GM12865 (cell line): Measurements from ENCODE around the gene GNAI3.
A peak's percentile ranks its signal among the peaks of the same experiment; 100 is the strongest.

Experiments
- DNase-seq: peaks from one replicate; pipeline ENCODE4 v3.0.0; 2010; ENCODE audit warnings: low read depth
- H3K4me3 ChIP-seq: 2 replicates; pipeline ENCODE4 v1.5.1; 2011; ENCODE audit warnings: mild to moderate bottlenecking, low read depth, low read length, control low read depth
- TF ChIP-seq, protein P1 (sequence below): IDR thresholded peaks from 2 replicates; pipeline ENCODE4 v1.5.1; 2011; ENCODE audit warnings: low read length, control low read depth, low read depth, inconsistent platforms; ENCODE audit not compliant: insufficient read depth; ENCODE audit errors: missing control alignments

The GNAI3 gene

DNA sequence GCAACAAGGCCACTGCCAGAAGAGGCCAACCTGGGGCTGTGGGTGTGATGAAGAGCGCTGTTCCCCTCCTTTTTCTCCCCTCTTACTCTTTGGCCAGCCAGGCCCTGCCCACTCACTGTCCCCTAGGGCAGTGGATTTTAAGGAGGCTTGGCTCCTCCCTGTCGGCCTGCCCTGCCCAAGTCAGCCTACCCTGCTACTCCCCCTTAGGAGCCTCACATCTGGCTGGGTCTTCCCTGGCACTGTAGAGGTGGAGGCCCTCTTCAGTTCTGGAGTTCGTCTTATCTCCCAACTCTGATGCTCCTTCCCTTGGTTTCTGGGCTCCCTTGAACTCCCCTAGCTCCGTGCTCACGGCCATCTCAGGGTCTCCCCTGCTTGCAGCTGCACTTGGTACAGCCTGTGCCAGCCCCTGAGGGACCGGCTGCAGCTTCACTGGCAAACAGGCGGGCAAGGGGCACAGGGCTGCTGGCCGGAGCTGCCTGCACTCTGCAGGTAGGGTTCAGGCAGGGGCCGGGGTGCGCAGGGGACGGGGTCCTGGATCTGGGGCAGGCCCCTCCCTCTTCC, 75.3 kb downstream of the GNAI3 start:
- TF ChIP-seq, protein P1, sequence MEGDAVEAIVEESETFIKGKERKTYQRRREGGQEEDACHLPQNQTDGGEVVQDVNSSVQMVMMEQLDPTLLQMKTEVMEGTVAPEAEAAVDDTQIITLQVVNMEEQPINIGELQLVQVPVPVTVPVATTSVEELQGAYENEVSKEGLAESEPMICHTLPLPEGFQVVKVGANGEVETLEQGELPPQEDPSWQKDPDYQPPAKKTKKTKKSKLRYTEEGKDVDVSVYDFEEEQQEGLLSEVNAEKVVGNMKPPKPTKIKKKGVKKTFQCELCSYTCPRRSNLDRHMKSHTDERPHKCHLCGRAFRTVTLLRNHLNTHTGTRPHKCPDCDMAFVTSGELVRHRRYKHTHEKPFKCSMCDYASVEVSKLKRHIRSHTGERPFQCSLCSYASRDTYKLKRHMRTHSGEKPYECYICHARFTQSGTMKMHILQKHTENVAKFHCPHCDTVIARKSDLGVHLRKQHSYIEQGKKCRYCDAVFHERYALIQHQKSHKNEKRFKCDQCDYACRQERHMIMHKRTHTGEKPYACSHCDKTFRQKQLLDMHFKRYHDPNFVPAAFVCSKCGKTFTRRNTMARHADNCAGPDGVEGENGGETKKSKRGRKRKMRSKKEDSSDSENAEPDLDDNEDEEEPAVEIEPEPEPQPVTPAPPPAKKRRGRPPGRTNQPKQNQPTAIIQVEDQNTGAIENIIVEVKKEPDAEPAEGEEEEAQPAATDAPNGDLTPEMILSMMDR: no peak
- DNase-seq: no peak
- peak overlapping the region; percentile 9 for H3K4me3 ChIP-seq

DNA sequence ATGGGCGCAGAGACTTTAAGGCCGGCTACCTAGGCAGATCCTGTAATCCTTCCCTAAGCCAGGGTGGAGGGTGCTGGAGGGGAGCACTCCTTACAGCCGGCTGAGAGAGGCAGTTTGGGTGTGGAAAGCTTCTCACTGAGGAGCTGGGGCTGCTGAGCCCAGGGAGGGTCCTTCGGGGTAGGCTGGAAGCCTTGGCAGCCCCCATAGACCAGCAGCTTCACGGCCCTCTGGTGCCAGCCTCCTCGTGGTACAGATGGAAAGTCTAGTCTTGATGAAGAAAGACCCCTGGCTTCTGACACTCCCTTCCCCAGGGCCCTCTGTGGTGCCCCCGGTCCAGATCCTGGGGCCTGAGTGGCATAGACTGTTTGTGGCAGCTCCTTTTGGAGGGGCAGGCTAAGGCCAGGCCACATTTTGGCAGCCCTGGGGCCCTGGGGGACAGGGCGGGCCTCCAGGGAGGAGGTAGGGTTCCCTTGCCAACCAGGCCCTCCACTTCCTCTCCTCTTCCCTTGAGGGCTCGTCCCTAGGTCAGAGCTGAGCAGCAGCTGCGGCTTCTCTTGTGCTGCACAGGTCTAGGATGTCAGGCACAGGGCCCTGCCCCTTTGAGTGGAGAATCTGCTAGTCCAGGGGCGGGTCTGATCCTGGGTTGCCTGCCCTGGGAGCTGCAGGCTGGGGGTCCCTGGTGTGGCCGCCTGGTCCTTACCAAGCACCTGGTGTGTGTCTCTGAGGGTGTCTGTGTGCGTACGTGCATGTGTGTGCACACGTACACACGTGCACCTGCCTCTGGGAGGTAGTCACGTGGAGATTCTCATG, 76.0 kb downstream of the GNAI3 start:
- DNase-seq: peak; percentile 50
- peak overlapping the region; percentile 9 for H3K4me3 ChIP-seq

DNA sequence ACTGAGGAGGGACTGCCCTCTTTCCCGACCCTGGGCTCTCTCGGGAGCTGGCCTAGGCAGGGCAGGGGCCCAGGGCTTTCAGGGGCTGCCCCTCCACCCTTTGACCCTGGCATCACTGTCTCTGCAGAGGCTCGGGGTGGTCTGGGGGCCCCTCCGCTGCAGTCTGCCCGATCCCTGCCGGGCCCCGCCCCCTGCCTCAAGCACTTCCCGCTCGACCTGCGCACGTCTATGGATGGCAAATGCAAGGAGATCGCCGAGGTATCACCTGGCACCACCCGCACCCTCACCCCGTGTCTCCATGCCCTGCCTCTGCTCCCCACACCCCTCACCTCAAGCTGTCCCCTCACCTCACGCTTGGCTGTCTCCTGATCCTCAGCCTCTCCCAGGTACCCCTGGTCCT, 76.8 kb downstream of the GNAI3 start:
- H3K4me3 ChIP-seq: no peak overlapping the region
- TF ChIP-seq, protein P1: no peak
- DNase-seq: no peak

More for the DNA sequence above, 76.0 kb downstream of the GNAI3 start:
- TF ChIP-seq, protein P1: no peak

DNA sequence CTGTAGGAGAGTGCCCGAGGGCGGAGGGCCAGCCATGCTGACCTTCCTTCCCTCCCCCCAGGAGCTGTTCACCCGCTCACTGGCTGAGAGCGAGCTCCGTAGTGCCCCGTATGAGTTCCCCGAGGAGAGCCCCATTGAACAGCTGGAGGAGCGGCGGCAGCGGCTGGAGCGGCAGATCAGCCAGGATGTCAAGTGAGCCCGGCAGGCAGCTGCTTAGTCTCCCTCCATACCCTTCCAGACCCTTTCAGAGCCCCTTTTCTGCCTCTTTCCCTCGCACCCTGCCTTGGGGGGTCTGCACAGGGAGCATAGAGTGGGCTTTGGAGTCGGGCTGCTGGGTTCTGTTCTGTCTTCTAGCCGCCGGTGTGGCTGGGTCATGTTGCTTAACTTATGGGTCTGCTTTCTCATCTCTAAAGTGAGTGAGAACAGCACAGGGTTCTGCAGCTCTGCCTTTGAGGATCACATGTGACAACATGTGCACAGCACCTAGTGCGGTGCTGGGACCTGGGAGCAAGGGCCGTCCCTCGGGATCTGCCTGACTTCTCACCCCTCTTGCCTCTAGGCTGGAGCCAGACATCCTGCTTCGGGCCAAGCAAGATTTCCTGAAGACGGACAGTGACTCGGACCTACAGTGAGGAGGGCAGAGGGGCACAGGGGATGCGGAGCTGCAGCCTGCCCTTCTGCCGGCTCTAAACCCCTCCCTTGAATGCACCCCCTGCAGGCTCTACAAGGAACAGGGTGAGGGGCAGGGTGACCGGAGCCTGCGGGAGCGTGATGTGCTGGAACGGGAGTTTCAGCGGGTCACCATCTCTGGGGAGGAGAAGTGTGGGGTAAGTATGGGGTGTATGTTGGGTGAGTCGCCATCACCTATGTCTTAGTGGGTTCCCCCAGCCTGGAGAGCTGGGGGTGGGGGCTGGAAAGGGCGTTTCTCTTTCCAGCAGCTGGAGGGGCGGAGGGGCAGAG, 77.5 kb downstream of the GNAI3 start:
- H3K4me3 ChIP-seq: no peak overlapping the region
- TF ChIP-seq, protein P1: no peak
- no peak for DNase-seq

DNA sequence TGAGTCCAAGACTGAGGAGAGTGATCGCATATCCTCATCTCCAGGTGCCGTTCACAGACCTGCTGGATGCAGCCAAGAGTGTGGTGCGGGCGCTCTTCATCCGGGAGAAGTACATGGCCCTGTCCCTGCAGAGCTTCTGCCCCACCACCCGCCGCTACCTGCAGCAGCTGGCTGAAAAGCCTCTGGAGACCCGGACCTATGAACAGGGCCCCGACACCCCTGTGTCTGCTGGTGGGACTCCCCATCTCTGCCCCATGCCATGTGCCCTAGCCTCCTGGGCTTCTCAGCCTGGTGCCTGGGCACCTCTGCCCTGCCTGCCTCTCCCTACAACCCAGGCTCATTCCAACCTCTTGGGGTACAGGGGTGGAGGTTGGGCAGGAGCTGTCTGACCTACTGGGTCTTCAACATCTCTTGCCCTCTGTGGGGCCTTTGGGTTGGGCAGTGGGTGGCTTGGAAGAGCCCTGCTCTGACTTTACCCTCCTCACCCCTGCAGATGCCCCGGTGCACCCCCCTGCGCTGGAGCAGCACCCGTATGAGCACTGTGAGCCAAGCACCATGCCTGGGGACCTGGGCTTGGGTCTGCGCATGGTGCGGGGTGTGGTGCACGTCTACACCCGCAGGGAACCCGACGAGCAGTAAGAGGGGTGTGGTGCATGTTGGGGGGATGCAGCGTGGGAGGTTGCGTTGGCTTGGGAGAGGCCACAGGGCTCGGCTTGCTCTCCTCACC, 78.4 kb downstream of the GNAI3 start:
- TF ChIP-seq, protein P1: no peak
- no peak overlapping the region for H3K4me3 ChIP-seq
- DNase-seq: no peak

DNA sequence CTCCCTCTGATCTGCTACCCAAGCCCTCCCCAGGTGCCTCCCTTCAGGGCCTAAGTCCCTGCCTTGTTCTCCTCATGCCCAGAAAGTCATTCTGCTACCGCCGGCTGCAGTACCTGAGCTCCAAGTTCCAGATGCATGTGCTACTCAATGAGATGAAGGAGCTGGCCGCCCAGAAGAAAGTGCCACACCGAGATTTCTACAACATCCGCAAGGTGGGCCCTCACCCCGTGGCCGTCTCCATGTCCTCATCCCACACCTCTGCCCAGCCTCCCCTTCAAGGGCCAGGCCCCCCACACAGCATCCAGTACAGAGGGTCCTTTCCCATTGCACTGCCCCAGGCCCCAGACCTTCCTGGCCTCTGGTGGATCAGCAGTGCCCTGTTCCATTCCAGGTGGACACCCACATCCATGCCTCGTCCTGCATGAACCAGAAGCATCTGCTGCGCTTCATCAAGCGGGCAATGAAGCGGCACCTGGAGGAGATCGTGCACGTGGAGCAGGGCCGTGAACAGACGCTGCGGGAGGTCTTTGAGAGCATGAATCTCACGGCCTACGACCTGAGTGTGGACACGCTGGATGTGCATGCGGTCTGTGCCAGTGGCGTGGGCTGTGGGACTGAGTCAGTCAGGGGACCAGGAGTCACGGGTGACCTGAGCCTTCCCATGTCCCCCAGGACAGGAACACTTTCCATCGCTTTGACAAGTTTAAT, 79.4 kb downstream of the GNAI3 start:
- TF ChIP-seq, protein P1: no peak
- DNase-seq: no peak

More for the DNA sequence above, 79.4 kb downstream of the GNAI3 start:
- H3K4me3 ChIP-seq: no peak overlapping the region
